Neural cell (in vitro differentiated cells): ENCODE measurements around the gene IFT43. TPM values are rescaled to one million over a fixed set of nuclear protein-coding genes. Genes with fewer than 3 reads are reported as not detected.
A peak's percentile ranks its signal among the peaks of the same experiment; 100 is the strongest.

Experiments used
- H2AFZ ChIP-seq: fragments of 200-600, 300-800 bp; sonication (generic), shearing (Covaris generic); 2 replicates; pipeline ENCODE4 v1.6.0; 2014; ENCODE audit warnings: low read depth, mild to moderate bottlenecking, antibody characterized with exemption, low read length, moderate library complexity
- H3F3A ChIP-seq: fragments of 200-600 bp; shearing (Covaris generic); 2 replicates; pipeline ENCODE4 v1.6.1; 2016; ENCODE audit warnings: mild to moderate bottlenecking, moderate library complexity, mixed read lengths, antibody characterized with exemption, low read length; ENCODE audit not compliant: insufficient read depth, poor library complexity, severe bottlenecking
- H3K27ac ChIP-seq: fragments of 200-600, 300-800 bp; sonication (generic), shearing (Covaris generic); 2 replicates; pipeline ENCODE4 v1.5.1; 2014; ENCODE audit warnings: mild to moderate bottlenecking, low read length, moderate library complexity
- H3K27me3 ChIP-seq: fragments of 300-800, 200-600 bp; sonication (generic), shearing (Covaris generic); 2 replicates; pipeline ENCODE4 v1.6.0; 2014; ENCODE audit warnings: mild to moderate bottlenecking, low read depth, low read length, moderate library complexity; ENCODE audit not compliant: insufficient read depth
- H3K36me3 ChIP-seq: fragments of 300-800, 200-600 bp; sonication (generic), shearing (Covaris generic); 2 replicates; pipeline ENCODE4 v1.5.1; 2014; ENCODE audit warnings: mild to moderate bottlenecking, antibody characterized with exemption, low read length, moderate library complexity; ENCODE audit not compliant: insufficient read depth
- H3K4me2 ChIP-seq: fragments of 300-800, 200-600 bp; sonication (generic), shearing (Covaris generic); 2 replicates; pipeline ENCODE4 v1.6.0; 2014; ENCODE audit warnings: mild to moderate bottlenecking, low read length
- H3K4me3 ChIP-seq: fragments of 300-800, 200-600 bp; sonication (generic), shearing (Covaris generic); 2 replicates; pipeline ENCODE4 v1.5.1; 2014; ENCODE audit warnings: mild to moderate bottlenecking, low read length, moderate library complexity
- H3K79me2 ChIP-seq: fragments of 200-600 bp; shearing (Covaris generic); replicated peaks from 2 replicates; pipeline ENCODE4 v1.6.0; 2014; ENCODE audit warnings: mild to moderate bottlenecking, low read length, moderate library complexity; ENCODE audit not compliant: insufficient read depth
- H3K9ac ChIP-seq: fragments of 300-800, 200-600 bp; sonication (generic), shearing (Covaris generic); 2 replicates; pipeline ENCODE4 v1.6.1; 2016; ENCODE audit warnings: mild to moderate bottlenecking, low read length, mixed read lengths
- H3K9me2 ChIP-seq: fragments of 200-600 bp; shearing (Covaris generic); 2 replicates; pipeline ENCODE4 v1.6.1; 2016; ENCODE audit warnings: mild to moderate bottlenecking, low read length, mixed read lengths; ENCODE audit not compliant: insufficient read depth
- H3K9me3 ChIP-seq: fragments of 200-600, 300-800 bp; sonication (generic), shearing (Covaris generic); 2 replicates; pipeline ENCODE4 v1.6.1; 2016; ENCODE audit warnings: mild to moderate bottlenecking, mixed run types, low read length, moderate library complexity, mixed read lengths
- H4K20me1 ChIP-seq: fragments of 200-600 bp; shearing (Covaris generic); 2 replicates; pipeline ENCODE4 v1.6.1; 2016; ENCODE audit warnings: mild to moderate bottlenecking, mixed run types; ENCODE audit not compliant: insufficient read depth
- EP300 ChIP-seq: fragments of 450-650 bp; conservative IDR thresholded peaks from 2 replicates; pipeline ENCODE4 v1.6.1; 2014; ENCODE audit warnings: antibody characterized with exemption, mild to moderate bottlenecking, moderate library complexity; ENCODE audit not compliant: poor library complexity, severe bottlenecking
- EZH2 ChIP-seq: fragments of 200-600, 300-800 bp; shearing (Covaris generic), sonication (generic); IDR thresholded peaks from 2 replicates; pipeline ENCODE4 v1.6.1; 2014; ENCODE audit warnings: antibody characterized with exemption, low read length, borderline replicate concordance, mild to moderate bottlenecking; ENCODE audit not compliant: insufficient read depth, poor library complexity, severe bottlenecking
- MXI1 ChIP-seq: fragments of 450-650 bp; conservative IDR thresholded peaks from 2 replicates; pipeline ENCODE4 v1.6.1; 2014; ENCODE audit warnings: antibody characterized with exemption, mild to moderate bottlenecking; ENCODE audit not compliant: poor library complexity, severe bottlenecking
- POLR2AphosphoS5 ChIP-seq: IDR thresholded peaks from 2 replicates; pipeline ENCODE4 v1.6.1; 2012
- RAD21 ChIP-seq: fragments of 450-650 bp; conservative IDR thresholded peaks from 2 replicates; pipeline ENCODE4 v1.6.1; 2014; ENCODE audit warnings: antibody characterized with exemption, mild to moderate bottlenecking, moderate library complexity
- SMC3 ChIP-seq: fragments of 450-650 bp; conservative IDR thresholded peaks from 2 replicates; pipeline ENCODE4 v1.6.1; 2014; ENCODE audit warnings: antibody characterized with exemption, mild to moderate bottlenecking, moderate library complexity; ENCODE audit not compliant: poor library complexity
- TAF1 ChIP-seq: IDR thresholded peaks from 2 replicates; pipeline ENCODE4 v1.6.1; 2012; ENCODE audit warnings: low read depth
- polyA minus RNA-seq: library from RNA; depleted of rRNA, polyadenylated mRNA; stranded (reverse); fragments of >200 nt; gene quantifications from 2 replicates; pipeline ENCODE4 v1.2.3, GENCODE V29; 2014
- polyA plus RNA-seq: library from polyadenylated mRNA; depleted of rRNA; stranded (reverse); fragments of >200 nt; gene quantifications from 2 replicates; pipeline ENCODE4 v1.2.3, GENCODE V29; 2014
- TF ChIP-seq, protein P1 (sequence below): IDR thresholded peaks from 2 replicates; pipeline ENCODE4 v1.6.1; 2012; ENCODE audit warnings: borderline replicate concordance
- TF ChIP-seq, protein P2 (sequence below): fragments of 450-650 bp; IDR thresholded peaks from 2 replicates; pipeline ENCODE4 v1.5.1; 2014; ENCODE audit warnings: antibody characterized with exemption, mild to moderate bottlenecking, moderate library complexity; ENCODE audit not compliant: poor library complexity, severe bottlenecking

Gene IFT43
- polyA plus RNA-seq (102 and 114 TPM in 2 replicates), polyA minus RNA-seq (26.5 and 41.0 TPM in 2 replicates)

DNA sequence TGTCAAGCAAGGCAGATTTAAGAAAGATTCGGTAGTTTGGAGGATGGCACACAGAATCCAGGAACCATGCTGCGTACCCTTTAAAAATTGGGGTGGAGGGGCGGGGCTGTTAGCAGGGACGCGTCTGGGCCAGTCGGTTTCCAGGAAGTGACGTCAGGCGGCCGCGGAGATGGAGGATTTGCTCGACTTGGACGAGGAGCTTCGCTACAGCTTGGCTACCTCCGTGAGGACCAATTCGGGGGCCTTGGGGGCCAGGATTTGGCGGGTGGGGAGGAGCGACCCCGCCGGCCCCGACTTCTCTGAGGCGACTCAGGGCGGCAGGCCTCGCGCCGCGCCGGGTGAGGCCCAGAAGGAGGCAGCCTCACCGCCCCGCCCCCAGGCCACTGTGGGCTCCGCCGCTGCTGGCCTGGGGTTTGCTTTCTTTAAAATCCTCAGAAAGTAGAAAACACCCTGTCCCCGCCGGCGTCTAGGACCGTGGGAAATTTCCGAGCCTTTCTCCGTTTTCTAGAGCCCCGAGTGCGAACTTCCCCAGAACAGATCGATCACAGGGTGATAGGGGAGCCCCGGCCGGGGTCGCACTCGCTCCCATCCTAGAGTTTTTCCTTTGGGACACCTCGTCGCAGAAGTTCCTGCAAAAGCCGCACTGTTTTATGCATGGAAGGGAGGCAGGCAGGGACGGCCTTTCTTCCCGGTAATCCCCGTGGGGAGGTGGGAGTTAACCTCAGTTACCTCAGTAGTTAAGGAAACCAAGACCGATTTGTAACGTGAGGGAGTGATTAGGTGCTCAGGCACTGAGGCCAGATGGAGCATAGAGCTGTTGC, at the start of gene IFT43:
TSS of gene IFT43 (plus strand) at position 146 of the 821 bp plus-strand sequence. CDS start at position 170, 24 bp downstream.
- Histone ChIP-seq H3K27ac (peak within 1 kb of the TSS; percentile 71), H3K79me2 (peaks cover 11% of the 10 kb centered on the region), H3K27me3 (peaks cover 5% of the 10 kb centered on the region), H3K4me2 (peak within 1 kb of the TSS; percentile 76), H2AFZ (peak within 1 kb of the TSS; percentile 81), H3K9me2 (no peaks in the 10 kb centered on the region), H3K9me3 (no peaks in the 10 kb centered on the region), H3K9ac (peak within 1 kb of the TSS; percentile 77), H3K4me3 (peak within 1 kb of the TSS; percentile 95), H3F3A (no peaks in the 10 kb centered on the region), H4K20me1 (no peaks in the 10 kb centered on the region), H3K36me3 (peaks cover 5% of the 10 kb centered on the region)
- TF ChIP-seq RAD21, result peak; percentile 13
- no peak for TF ChIP-seq EZH2
- peak; percentile 76 for TF ChIP-seq MXI1
- peak; percentile 91 for TF ChIP-seq POLR2AphosphoS5
- TF ChIP-seq SMC3, result no peak
- TF ChIP-seq TAF1, result no peak
- TF ChIP-seq, protein P1, sequence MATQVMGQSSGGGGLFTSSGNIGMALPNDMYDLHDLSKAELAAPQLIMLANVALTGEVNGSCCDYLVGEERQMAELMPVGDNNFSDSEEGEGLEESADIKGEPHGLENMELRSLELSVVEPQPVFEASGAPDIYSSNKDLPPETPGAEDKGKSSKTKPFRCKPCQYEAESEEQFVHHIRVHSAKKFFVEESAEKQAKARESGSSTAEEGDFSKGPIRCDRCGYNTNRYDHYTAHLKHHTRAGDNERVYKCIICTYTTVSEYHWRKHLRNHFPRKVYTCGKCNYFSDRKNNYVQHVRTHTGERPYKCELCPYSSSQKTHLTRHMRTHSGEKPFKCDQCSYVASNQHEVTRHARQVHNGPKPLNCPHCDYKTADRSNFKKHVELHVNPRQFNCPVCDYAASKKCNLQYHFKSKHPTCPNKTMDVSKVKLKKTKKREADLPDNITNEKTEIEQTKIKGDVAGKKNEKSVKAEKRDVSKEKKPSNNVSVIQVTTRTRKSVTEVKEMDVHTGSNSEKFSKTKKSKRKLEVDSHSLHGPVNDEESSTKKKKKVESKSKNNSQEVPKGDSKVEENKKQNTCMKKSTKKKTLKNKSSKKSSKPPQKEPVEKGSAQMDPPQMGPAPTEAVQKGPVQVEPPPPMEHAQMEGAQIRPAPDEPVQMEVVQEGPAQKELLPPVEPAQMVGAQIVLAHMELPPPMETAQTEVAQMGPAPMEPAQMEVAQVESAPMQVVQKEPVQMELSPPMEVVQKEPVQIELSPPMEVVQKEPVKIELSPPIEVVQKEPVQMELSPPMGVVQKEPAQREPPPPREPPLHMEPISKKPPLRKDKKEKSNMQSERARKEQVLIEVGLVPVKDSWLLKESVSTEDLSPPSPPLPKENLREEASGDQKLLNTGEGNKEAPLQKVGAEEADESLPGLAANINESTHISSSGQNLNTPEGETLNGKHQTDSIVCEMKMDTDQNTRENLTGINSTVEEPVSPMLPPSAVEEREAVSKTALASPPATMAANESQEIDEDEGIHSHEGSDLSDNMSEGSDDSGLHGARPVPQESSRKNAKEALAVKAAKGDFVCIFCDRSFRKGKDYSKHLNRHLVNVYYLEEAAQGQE, result no peak
- TF ChIP-seq, protein P2, sequence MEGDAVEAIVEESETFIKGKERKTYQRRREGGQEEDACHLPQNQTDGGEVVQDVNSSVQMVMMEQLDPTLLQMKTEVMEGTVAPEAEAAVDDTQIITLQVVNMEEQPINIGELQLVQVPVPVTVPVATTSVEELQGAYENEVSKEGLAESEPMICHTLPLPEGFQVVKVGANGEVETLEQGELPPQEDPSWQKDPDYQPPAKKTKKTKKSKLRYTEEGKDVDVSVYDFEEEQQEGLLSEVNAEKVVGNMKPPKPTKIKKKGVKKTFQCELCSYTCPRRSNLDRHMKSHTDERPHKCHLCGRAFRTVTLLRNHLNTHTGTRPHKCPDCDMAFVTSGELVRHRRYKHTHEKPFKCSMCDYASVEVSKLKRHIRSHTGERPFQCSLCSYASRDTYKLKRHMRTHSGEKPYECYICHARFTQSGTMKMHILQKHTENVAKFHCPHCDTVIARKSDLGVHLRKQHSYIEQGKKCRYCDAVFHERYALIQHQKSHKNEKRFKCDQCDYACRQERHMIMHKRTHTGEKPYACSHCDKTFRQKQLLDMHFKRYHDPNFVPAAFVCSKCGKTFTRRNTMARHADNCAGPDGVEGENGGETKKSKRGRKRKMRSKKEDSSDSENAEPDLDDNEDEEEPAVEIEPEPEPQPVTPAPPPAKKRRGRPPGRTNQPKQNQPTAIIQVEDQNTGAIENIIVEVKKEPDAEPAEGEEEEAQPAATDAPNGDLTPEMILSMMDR, result no peak
- no peak for TF ChIP-seq EP300

DNA sequence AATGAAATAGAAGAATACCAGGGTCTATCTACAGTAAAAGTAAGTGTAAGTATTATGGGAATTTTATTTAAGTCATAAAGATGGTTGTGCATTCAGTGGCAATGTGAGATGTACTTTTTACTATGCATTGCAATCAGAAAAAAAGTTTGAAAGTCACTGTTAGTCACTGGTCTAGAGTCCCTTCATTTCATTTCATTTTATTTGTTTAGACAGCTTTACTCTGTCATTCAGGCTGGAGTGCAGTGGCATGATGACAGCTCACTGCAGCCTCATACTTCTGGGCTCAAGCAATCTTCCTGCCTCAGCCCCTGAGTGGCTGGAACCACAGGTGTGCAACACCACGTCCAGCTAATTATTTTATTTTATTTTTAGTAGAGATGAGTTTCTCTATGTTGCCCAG, 46.4 kb upstream of the IFT43 start:
- TF ChIP-seq TAF1 (no peak), SMC3 (no peak), RAD21 (no peak), MXI1 (no peak), POLR2AphosphoS5 (no peak), EP300 (no peak), EZH2 (no peak)
- TF ChIP-seq, protein P2, result no peak
- TF ChIP-seq, protein P1, result no peak
- no peaks in the 10 kb centered on the region for H3F3A ChIP-seq

More for the DNA sequence above, 46.4 kb upstream of the IFT43 start:
- Histone ChIP-seq H3K27ac (no peak overlapping the region), H3K36me3 (no peaks in the 10 kb centered on the region), H3K9me3 (no peaks in the 10 kb centered on the region), H3K9me2 (no peaks in the 10 kb centered on the region), H3K9ac (no peak overlapping the region), H3K4me3 (no peak overlapping the region), H4K20me1 (no peaks in the 10 kb centered on the region), H3K79me2 (no peaks in the 10 kb centered on the region), H3K4me2 (no peak overlapping the region), H3K27me3 (no peaks in the 10 kb centered on the region), H2AFZ (no peak overlapping the region)
